ENCODE measurements around the gene CATSPERZ.

Gene CATSPERZ

GRCh38 chr11:64285885-64286800 is 14.0 kb upstream of the CATSPERZ start:
- ATAC-seq (replicated peaks) (no peak), DNase-seq (no peak)
- Mint-ChIP-seq H3K4me1 (peaks cover 27 to 50% of the 10 kb centered on the region in 2 donors), H3K9me3 (no peaks in the 10 kb centered on the region), H3K27me3 (peaks cover 7 to 9% of the 10 kb centered on the region in 2 donors), H3K4me3 (peak overlapping the region; percentile 92 to 93), H3K27ac (peak overlapping the region; percentile 91), H3K36me3 (peaks cover 9 to 30% of the 10 kb centered on the region in 2 donors)

- no peak for ATAC-seq (replicated peaks)
- peaks cover 27 to 44% of the 10 kb centered on the region in 2 donors for H3K4me1 Mint-ChIP-seq
- H3K27ac Mint-ChIP-seq = peak overlapping the region; percentile 91
Measured at GRCh38 chr11:64286801-64287159, 13.4 kb upstream of the CATSPERZ start.

GRCh38 chr11:64287676-64288352 is 12.3 kb upstream of the CATSPERZ start:
- Mint-ChIP-seq H3K4me1 (peaks cover 27 to 47% of the 10 kb centered on the region in 2 donors), H3K27ac (peak overlapping the region; percentile 56), H3K27me3 (peaks cover 13 to 14% of the 10 kb centered on the region in 2 donors), H3K36me3 (peaks cover 4 to 17% of the 10 kb centered on the region in 2 donors), H3K9me3 (no peaks in the 10 kb centered on the region), H3K4me3 (peak overlapping the region in 1 of 2 donors; percentile 52)
- no peak for ATAC-seq (replicated peaks)
- no peak for DNase-seq

More at GRCh38 chr11:64286801-64287159, 13.4 kb upstream of the CATSPERZ start:
- Mint-ChIP-seq H3K27me3 (peaks cover 8 to 9% of the 10 kb centered on the region in 2 donors), H3K36me3 (peaks cover 5 to 23% of the 10 kb centered on the region in 2 donors), H3K9me3 (no peaks in the 10 kb centered on the region), H3K4me3 (peak overlapping the region; percentile 90 to 93)
- no peak for DNase-seq

GRCh38 chr11:64288353-64288750 is 11.8 kb upstream of the CATSPERZ start:
- no peak for ATAC-seq (replicated peaks)
- Mint-ChIP-seq H3K9me3 (no peaks in the 10 kb centered on the region), H3K4me3 (no peak overlapping the region)

GRCh38 chr11:64289002-64289564 is 11.1 kb upstream of the CATSPERZ start:
- ATAC-seq (replicated peaks) (no peak), DNase-seq (no peak)
- Mint-ChIP-seq H3K27me3 (peaks cover 21 to 24% of the 10 kb centered on the region in 2 donors), H3K4me3 (no peak overlapping the region), H3K4me1 (peaks cover 20 to 38% of the 10 kb centered on the region in 2 donors), H3K9me3 (no peaks in the 10 kb centered on the region), H3K27ac (no peak overlapping the region), H3K36me3 (peaks cover 3 to 15% of the 10 kb centered on the region in 2 donors)

More at GRCh38 chr11:64288353-64288750, 11.8 kb upstream of the CATSPERZ start:
- H3K36me3 Mint-ChIP-seq = peaks cover 3 to 15% of the 10 kb centered on the region in 2 donors
- H3K4me1 Mint-ChIP-seq = peaks cover 23 to 46% of the 10 kb centered on the region in 2 donors
- no peak overlapping the region for H3K27ac Mint-ChIP-seq
- H3K27me3 Mint-ChIP-seq = peaks cover 17 to 19% of the 10 kb centered on the region in 2 donors
- DNase-seq = no peak

GRCh38 chr11:64290352-64291261 is 9.6 kb upstream of the CATSPERZ start:
- H3K4me1 Mint-ChIP-seq = peaks cover 18 to 35% of the 10 kb centered on the region in 2 donors
- DNase-seq = no peak
- no peak for ATAC-seq (replicated peaks)
- H3K27ac Mint-ChIP-seq = peak overlapping the region; percentile 62
- peaks cover 3 to 15% of the 10 kb centered on the region in 2 donors for H3K36me3 Mint-ChIP-seq
- peak overlapping the region; percentile 53 to 66 for H3K4me3 Mint-ChIP-seq
- H3K27me3 Mint-ChIP-seq = peaks cover 31 to 40% of the 10 kb centered on the region in 2 donors
- no peaks in the 10 kb centered on the region for H3K9me3 Mint-ChIP-seq

- Mint-ChIP-seq H3K36me3 (peaks cover 3 to 15% of the 10 kb centered on the region in 2 donors), H3K4me1 (peaks cover 16 to 32% of the 10 kb centered on the region in 2 donors), H3K4me3 (peak within 1 kb of the TSS; percentile 66 to 79), H3K27me3 (peaks cover 34 to 41% of the 10 kb centered on the region in 2 donors), H3K27ac (peak within 1 kb of the TSS; percentile 62), H3K9me3 (no peaks in the 10 kb centered on the region)
- ATAC-seq (replicated peaks) (peak in 1 of 2 donors; percentile 9), DNase-seq (no peak)
Measured at GRCh38 chr11:64291262-64291751, 8.9 kb upstream of the CATSPERZ start, which contains the start of gene KCNK4. KCNK4 (plus strand) TSS chr11:64291302; CDS start chr11:64293019, 1,717 bp downstream.

- peaks cover 10 to 26% of the 10 kb centered on the region in 2 donors for H3K4me1 Mint-ChIP-seq
- no peak for DNase-seq
- ATAC-seq (replicated peaks) = peak; percentile 52 to 66
- peaks cover 40 to 47% of the 10 kb centered on the region in 2 donors for H3K27me3 Mint-ChIP-seq
- H3K4me3 Mint-ChIP-seq = peak overlapping the region; percentile 79 to 81
- H3K36me3 Mint-ChIP-seq = peaks cover 3 to 15% of the 10 kb centered on the region in 2 donors
- no peak overlapping the region for H3K27ac Mint-ChIP-seq
- no peaks in the 10 kb centered on the region for H3K9me3 Mint-ChIP-seq
Measured at GRCh38 chr11:64291752-64292459, 8.3 kb upstream of the CATSPERZ start.

GRCh38 chr11:64292460-64293254 is 7.5 kb upstream of the CATSPERZ start:
- ATAC-seq (replicated peaks) (peak in 1 of 2 donors; percentile 39), DNase-seq (no peak)
- Mint-ChIP-seq H3K36me3 (peaks cover 3 to 15% of the 10 kb centered on the region in 2 donors), H3K9me3 (no peaks in the 10 kb centered on the region), H3K4me3 (peak overlapping the region; percentile 79 to 81), H3K27ac (no peak overlapping the region), H3K4me1 (peaks cover 12 to 27% of the 10 kb centered on the region in 2 donors), H3K27me3 (peaks cover 48 to 54% of the 10 kb centered on the region in 2 donors)

GRCh38 chr11:64294774-64295173 is 5.4 kb upstream of the CATSPERZ start:
- DNase-seq (no peak), ATAC-seq (replicated peaks) (no peak)
- peaks cover 15 to 35% of the 10 kb centered on the region in 2 donors for H3K4me1 Mint-ChIP-seq
- H3K9me3 Mint-ChIP-seq = no peaks in the 10 kb centered on the region
- H3K4me3 Mint-ChIP-seq = no peak overlapping the region
- peaks cover 61 to 76% of the 10 kb centered on the region in 2 donors for H3K27me3 Mint-ChIP-seq
- no peak overlapping the region for H3K27ac Mint-ChIP-seq
- H3K36me3 Mint-ChIP-seq = peaks cover 0 to 4% of the 10 kb centered on the region in 2 donors

GRCh38 chr11:64295760-64296159 is 4.4 kb upstream of the CATSPERZ start:
- Mint-ChIP-seq H3K4me1 (peaks cover 19 to 42% of the 10 kb centered on the region in 2 donors), H3K36me3 (no peaks in the 10 kb centered on the region), H3K9me3 (no peaks in the 10 kb centered on the region), H3K27me3 (peaks cover 65 to 82% of the 10 kb centered on the region in 2 donors), H3K4me3 (no peak overlapping the region), H3K27ac (no peak overlapping the region)
- DNase-seq (no peak), ATAC-seq (replicated peaks) (no peak)

GRCh38 chr11:64296236-64296635 is 3.9 kb upstream of the CATSPERZ start:
- Mint-ChIP-seq H3K36me3 (no peaks in the 10 kb centered on the region), H3K27ac (no peak overlapping the region), H3K4me1 (peaks cover 20 to 41% of the 10 kb centered on the region in 2 donors), H3K9me3 (no peaks in the 10 kb centered on the region), H3K4me3 (no peak overlapping the region), H3K27me3 (peaks cover 64 to 81% of the 10 kb centered on the region in 2 donors)
- DNase-seq (no peak), ATAC-seq (replicated peaks) (no peak)

Measured in stimulated activated naive B cell treated with anti-CD40 and anti-IgM and Interleukin-4, amounts not matched to agents 10 μg/mL and 1 μg/mL and 100 μg/mL, for 72 hours (primary cell).